Body of pancreas (tissue), 4 donors: Measurements from ENCODE around the gene ODAD4.

ENCODE experiments used
- POLR2A ChIP-seq, 3 donors: fragments of 450-650 bp; IDR thresholded peaks; one replicate each; pipeline ENCODE4 v1.6.1; 2016; ENCODE audit warnings: antibody characterized with exemption in 3 of 3, mild to moderate bottlenecking in 2 of 3
- TF ChIP-seq, protein P1 (sequence below), 7 experiments: fragments of 450-650 bp in 4 of 7; fragments of 200-600 bp in 3 of 7; sonication (generic) in 3 of 7; IDR thresholded peaks; one replicate each; pipeline ENCODE4 v1.5.1; 2016 to 2019; ENCODE audit warnings: antibody characterized with exemption in 7 of 7

DNA sequence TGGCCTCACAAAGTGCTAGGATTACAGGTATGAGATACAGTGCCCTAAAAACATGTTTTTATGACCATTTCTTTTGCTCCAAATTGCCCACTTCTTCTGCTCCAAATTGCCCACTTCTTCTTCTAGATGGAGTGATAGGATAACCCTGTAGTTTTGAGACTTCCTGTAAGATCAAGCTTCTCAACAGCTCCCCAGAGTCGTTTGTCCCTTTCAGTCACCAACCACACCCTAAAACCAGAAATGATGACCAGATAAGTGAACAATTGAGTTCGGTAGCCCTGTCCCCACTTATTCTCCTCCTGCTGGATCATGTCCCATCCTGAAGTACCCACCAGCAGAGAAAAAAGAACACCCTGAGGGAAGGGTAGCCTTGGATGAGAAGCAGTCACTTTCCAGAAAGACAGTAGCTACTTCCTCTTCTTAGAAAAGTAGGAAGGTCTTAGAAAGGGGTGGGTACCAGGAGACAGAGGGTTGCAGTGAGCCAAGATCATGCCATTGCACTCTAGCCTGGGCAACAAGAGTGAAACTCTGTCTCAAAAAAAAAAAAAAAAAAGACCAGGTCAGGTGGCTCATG lies 2.5 kb downstream of the ODAD4 start:
- TF ChIP-seq POLR2A (IDR thresholded peaks at IDR 0.05), result no peak
- TF ChIP-seq, protein P1, sequence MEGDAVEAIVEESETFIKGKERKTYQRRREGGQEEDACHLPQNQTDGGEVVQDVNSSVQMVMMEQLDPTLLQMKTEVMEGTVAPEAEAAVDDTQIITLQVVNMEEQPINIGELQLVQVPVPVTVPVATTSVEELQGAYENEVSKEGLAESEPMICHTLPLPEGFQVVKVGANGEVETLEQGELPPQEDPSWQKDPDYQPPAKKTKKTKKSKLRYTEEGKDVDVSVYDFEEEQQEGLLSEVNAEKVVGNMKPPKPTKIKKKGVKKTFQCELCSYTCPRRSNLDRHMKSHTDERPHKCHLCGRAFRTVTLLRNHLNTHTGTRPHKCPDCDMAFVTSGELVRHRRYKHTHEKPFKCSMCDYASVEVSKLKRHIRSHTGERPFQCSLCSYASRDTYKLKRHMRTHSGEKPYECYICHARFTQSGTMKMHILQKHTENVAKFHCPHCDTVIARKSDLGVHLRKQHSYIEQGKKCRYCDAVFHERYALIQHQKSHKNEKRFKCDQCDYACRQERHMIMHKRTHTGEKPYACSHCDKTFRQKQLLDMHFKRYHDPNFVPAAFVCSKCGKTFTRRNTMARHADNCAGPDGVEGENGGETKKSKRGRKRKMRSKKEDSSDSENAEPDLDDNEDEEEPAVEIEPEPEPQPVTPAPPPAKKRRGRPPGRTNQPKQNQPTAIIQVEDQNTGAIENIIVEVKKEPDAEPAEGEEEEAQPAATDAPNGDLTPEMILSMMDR (IDR thresholded peaks at IDR 0.05), result no peak
